SU-DHL-6 (cell line): ENCODE data around the gene TPRA1.

ENCODE experiments used
- CTCF ChIP-seq: fragments of 200-600 bp; sonication (generic); IDR thresholded peaks from one replicate; pipeline ENCODE4 v1.5.1; 2017; ENCODE audit warnings: antibody characterized with exemption, mild to moderate bottlenecking, low read length, moderate library complexity; ENCODE audit not compliant: insufficient read depth, poor library complexity, severe bottlenecking
- EZH2phosphoT487 ChIP-seq: fragments of 200-600 bp; sonication (generic), shearing (Covaris generic); conservative IDR thresholded peaks from 2 replicates; pipeline ENCODE4 v1.6.1; 2018; ENCODE audit warnings: mild to moderate bottlenecking, antibody characterized with exemption, low read length, moderate library complexity, mixed read lengths

- TF ChIP-seq CTCF (no peak), EZH2phosphoT487 (no peak)
Observed at GRCh38 chr3:127570520-127570919, 20.0 kb downstream of the TPRA1 start.
